RCC 7860 (cell line): Measurements from ENCODE around the gene CBX4.
A peak's percentile ranks its signal among the peaks of the same experiment; 100 is the strongest.

Experiments used
- DNase-seq: peaks from one replicate; pipeline ENCODE4 v3.0.0-alpha.2; 2015; ENCODE audit warnings: low spot score
- FAIRE-seq: peaks from 2 replicates; lab custom pipeline; 2012; peaks lifted over from hg19 to GRCh38; lab: Jason Lieb, UNC

CBX4 gene

DNA sequence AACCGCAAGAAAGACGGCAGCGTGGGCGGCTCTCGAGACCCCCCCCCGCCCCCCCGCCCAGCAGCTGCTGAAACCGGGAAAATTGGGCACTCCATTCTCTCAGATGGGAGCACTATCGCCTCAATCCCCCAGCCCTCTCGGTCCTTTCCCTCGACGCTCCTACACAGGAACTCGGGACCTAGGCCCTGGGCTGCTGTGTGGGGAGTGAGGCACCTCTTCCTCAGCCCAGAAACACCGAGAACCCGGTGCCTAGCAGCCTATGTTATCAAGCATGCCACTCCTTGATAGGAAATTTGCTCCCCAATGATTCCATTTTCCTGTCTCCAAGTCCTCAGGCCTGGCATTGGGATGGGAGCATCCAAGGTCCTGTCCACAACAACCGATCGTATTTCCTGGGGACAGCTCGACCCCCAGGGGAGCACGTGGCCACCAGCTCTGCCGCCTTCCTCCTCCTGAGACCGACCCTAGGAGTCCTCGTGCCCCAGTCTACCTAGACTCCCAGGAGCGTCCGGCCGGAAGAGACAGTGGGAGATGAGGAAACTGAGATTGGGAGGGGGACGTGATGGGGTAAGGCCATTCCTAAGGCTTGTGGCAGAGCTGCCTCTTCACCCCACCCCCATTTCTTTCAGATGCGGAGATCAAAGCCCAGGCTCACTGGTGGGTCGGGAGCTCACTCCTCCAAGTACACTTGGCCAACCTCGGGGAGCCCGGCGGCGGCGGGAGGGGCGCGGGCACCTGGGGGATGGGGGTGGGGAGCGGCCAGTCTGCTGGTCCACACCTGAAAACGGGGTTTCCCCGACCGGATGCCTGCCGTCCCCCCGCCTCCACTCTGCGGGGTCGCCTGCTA lies 24.9 kb downstream of the CBX4 start:
- FAIRE-seq = no peak
- DNase-seq = no peak

DNA sequence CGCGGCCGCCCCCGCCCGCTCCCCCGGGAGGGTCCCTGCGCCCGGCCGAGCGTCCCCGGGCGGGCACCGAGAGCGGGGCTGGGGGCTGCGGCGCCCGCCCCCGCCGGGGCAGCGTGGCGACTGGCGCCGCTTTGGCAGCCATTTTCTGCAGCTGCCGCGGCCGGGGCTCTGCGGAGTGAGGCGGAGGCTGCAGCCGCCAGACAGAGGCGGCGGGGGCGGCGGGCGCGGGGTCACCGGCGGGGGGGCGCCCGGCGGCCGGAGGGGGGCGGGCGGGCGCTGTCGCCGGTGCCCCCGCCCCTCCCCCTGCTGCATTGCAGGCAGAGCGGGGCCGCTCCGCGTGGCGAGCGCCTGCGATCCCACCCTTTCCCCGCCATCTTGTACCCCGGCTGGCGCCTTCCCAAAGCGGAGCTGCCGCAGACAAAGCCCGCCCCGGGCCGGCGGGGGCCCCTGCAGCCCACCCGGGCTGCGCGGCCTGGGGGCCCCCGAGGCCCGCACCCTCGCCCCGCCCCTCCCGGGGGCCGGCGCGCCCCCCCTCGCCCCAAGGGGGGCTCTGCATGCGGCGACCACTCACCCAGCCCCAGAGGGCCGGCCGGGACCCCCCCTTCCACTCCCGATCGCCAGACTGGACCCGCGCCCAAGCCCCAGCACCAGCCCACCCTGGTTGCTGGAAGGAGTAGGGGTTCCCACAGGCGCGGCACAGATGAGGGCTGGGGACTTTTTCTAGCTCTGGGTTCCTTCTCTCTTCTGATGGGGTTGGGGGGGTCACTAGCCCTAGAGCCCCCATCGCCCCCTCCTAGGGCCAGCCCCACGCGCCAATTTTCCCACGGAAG lies 25.7 kb downstream of the CBX4 start:
- no peak for FAIRE-seq
- no peak for DNase-seq

DNA sequence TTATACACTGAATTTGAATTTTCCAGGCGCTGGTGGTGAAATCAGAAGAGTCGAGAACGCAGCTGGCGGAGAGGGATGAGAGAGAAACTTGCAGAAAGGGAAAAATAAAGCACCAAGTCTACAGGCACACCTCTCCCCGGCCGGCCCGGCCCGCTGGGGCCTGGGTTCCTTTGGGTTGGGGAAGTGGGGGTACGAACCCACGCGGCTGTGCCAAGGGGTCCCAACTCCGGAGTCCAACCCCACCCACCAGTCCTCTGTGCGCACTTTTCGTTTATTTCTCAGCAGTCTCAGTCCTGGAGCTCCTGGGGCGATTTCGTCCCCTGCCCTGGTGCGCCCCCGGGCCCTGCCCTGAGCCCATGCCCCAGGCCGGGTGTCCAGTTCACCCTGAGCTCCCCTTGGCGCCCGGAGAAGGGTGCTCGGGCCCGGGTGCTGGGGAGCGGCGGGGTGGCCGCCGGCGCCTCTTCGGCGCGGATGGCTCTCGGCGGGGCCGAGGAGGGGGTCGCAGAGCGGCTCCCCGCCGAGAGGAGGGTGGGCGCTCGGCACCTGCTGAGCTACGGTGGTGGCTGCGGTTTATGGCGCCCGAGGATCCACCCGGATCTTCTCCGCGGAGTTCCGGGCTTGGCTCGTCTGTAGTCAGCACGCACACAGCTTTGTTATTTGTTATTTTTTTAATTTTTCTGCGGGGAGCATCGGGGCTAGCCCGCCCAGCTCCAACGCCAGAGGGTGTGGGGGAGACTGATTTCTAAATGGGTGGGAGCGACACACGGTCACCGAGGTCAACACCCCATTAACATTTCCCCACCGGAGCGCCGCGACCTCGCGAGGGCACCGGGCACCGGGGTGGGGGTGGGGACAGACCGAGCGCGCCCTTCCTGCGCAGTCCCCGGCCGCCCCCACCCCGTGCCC lies 26.6 kb downstream of the CBX4 start:
- DNase-seq = no peak
- FAIRE-seq = no peak

DNA sequence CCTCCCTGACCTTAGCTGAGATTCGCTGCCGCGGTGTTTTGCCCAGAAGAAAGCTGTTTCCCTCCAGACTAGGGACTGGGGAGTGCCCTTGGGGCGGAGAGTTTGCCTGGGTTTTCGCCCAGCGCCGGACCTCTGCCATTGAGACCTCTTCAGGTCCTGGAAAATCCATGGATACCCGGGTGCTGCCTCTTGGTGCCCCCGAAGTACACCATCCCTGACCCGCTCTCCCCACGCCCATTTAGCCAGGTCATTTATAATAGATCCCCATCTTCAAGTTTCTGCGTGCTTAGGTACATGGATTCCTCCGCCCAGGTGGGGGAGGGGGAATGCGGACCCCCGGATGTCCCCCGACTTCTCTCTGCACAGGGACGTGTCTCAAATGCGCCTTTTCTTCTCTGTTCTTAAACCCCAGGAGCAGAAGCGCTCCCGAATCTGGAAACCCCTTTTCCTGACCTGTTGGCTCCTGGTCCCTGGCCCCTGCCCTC lies 27.3 kb downstream of the CBX4 start:
- DNase-seq (no peak), FAIRE-seq (no peak)

DNA sequence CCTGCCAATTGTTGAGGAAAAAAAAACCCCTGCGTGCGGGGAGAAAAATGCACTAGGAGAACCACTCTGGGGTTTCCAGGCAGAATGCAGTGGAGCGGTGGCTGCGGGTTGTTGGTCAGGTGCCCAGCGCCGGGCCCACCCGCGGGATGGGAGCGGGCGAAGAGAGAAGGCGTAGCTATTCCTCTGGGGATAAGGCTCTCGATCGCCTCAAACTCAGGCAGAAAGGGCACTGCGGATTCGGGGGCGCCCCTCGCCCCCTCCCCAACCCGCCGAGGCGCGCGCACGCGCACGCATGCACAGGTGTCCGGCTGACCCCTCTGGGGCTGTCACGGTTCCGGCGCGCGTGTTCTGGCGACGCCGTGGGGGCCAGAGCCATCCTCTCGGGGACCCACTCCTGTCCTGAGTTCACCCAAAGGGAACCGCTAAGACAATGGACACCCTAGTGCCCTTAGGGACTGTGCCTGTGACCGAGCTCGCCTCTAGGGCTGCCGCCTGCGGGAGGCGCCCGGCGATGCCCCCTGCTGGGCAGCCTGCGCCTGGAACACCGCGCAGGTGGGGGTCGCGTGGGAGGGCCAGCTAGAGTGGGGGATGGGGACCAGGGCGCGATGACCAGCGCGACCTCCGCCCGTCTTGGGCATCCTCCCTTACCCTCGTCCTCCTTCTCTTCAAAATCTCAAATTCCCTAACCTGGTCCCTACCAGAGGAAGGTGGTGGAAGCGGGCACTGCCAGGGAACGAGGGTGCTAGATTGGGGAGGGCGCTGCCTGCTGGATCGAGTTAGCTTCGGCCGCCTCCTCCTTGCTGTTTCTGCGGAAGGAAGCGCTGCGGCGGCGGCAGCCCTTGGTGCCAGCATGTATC lies 28.0 kb downstream of the CBX4 start:
- FAIRE-seq (no peak), DNase-seq (peak; percentile 56)

DNA sequence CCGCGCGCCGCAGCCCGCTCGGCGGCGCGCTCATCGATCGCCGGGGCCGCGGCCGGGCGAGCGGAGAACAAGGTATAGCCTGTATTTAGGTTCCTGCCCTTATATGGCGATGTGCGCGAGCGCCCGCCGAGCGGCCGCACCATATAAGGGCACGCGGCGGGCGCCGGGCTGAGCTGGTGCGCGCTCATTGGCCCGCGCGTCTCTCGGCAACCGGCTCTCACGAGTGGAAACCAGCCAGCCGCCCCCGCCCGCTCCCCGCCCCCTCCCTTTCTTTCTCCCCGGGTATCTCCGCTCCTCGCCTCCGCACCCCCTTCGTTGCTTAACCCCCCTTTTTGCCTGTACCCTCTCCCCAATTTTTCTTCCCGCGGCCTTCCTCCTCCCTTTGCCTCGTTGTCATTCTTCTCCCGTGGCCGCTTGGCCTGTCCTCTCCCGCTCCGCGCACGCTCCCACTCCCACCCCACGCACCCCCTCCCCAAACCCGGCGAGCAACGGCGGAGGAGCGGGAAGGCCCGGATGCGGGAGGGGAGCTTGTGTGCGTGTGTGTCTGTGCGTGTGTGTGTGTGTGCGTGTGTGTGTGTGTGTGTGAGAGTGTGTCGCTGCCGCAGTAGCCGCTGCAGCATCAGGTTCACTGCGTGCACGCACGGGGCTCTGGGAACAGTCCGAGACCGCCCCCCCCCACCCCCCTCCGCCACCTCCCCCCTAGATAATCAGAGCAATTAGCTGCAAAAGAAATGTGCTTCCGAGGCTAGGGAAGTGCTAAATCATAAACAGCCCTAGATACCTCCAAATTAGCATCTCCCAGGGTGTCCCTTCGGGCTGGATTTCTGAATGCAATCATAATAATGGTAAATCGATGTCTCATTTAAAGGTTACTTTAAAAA lies 28.9 kb downstream of the CBX4 start:
- DNase-seq = peak; percentile 73
- FAIRE-seq = no peak

DNA sequence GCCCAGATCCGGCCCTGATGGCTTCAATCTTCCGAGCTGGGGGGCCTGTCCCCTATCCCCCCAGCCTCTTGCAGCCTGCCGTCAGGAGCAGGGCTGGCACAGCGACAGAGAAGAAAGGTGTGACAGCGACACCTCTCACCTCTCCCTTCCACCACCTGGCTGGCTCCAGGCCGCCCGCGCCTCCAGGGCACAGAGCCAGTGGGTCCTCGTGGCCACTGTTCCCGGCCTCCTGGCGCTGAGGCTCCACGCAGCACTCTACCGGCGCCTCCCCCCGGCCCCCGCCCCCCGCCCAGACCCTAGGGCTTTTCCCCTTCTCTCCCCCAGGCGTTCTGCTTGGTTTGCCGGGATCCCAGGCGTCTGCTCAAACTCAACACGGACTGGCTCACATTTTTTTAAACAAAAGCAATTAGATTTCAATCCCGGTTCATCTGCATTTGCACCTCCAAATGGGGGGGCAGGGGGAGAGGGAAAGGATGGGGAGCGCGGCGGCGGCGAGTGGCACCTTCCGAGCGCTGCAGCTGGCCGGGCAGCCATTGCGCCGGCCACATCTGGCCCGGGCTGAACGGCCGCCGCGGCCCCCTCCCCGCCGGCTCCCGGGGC lies 29.6 kb downstream of the CBX4 start:
- FAIRE-seq = no peak
- DNase-seq = no peak

DNA sequence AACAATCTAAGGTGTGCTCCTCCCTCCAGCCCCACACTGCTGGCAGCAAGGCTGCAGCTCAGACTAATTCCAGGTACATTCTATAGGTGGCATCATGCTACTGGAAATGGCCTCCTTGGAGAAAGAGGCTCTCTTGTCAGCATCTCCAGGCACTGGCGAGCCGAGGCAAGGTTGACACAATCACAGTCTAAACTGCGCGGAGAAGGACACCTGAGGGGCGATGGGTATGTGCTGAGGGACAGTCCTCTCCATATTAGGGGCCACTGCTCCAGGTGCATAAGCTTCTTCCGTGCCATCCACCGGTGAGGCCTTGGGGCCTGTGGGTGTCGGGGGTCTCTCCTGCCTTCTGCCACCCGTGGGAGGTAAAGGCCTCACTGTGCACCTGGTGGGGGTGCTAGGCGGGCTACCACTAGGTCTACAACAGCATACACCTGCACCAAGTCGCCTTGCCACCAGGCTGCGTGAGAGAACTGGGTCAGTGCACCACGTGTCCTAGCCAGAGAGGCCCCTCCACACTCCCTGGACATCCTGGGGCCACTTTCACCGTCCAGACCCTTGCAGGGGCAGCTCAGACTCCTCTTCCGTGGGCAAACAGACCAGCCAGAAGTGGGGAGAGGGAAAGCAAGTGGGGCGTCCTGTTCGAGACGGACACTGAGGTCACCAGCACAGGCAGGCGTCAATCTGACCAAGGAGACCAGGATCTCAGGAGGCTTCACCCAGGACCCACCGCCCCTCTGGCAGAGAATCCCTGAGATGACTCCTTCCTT lies 30.3 kb downstream of the CBX4 start:
- FAIRE-seq = no peak
- peak; percentile 65 for DNase-seq

DNA sequence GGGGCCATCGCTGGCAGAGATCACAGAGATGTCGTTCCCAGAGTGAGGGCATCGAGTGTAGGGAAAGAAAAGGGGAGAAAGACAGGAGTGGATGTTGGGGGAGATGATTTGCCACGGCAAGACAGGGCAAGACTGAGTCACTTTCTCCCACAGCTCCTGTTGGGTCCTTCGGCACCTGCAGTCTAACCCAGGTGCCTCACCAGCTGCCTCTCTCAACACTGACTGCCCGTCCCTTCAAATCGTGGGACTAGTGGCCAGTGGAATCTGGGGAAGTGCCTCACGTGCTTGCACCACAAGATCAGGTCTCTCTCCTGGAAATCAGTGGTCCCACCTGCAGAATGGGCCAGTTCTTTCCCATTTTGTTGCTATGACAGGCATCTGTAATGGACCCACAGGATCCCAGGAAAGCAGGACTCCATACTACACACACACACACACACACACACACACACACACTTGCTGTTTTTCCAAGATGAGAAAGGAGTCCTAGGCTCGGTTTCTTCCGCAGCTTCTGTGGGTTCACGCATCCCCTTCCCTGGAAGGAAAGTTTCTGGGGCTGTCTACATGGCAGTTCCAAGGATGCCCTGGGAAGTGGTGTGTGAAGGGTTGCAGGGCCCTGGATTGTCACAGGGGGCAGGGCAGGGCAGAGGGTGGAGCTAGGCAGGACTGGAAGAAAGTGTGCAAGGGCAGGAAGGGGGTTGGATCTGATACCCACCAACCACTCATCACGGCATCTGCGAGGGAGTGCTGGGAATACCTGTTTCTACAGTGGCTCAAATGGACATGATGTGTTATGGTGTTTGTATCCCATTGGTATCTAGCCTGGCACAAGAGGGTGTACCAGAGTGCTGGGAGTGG lies 32.1 kb downstream of the CBX4 start:
- FAIRE-seq = no peak
- no peak for DNase-seq

DNA sequence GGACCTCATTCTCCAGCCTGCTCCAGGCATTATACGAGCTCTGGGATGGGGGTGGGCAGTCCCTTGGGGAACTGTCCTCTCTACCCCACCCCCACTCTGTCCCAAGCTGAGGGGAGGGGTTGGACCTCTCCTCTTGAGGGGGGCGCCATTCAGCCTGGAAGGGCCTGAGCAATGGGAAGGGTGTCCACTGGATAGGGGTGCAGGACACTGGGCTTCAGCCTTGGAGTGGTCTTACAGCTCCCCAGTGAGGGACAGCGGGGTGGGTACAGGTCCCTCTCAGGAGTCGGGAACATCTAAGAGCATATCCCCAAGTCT lies 32.8 kb downstream of the CBX4 start:
- no peak for DNase-seq
- FAIRE-seq = no peak

DNA sequence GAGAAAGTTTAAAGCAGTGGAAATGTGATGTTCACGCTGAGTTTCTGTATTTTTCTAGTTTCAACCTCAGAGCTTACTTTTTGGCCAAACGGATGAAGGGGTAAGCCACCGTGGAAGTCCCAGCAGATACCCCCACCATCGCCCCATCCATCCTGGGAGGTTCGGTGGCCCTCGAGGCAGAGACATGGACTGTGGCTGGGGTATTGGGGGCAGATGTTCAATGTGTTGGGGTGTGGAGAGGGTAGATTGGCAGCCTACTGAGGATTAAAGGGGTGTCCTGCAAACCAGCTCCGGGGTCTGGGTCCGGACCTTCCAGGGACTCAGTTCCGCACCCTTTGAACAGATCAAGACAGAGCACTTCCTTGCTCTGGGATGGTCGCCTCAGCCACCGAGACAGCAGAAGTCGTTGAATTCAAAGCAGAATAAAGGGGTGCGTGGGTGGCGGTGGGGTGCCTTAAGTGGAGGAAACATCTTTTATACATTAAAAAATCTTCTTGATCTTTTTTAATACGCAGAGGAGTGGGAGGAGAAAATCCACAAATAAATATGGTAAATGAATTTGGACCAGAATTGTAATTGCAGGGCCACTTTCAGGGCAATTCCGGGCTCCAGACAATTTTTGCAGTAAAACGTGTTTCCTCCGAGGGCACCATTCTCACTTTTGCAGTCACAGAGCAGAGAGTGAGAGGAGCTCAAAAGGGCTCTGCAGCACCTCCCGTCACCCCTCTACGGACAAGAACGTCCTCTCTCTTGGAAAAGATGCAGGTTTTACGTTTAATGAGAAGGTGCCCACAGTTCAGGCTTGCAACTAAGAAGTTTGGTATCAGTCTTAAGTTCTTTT lies 34.2 kb downstream of the CBX4 start:
- FAIRE-seq (no peak), DNase-seq (no peak)

DNA sequence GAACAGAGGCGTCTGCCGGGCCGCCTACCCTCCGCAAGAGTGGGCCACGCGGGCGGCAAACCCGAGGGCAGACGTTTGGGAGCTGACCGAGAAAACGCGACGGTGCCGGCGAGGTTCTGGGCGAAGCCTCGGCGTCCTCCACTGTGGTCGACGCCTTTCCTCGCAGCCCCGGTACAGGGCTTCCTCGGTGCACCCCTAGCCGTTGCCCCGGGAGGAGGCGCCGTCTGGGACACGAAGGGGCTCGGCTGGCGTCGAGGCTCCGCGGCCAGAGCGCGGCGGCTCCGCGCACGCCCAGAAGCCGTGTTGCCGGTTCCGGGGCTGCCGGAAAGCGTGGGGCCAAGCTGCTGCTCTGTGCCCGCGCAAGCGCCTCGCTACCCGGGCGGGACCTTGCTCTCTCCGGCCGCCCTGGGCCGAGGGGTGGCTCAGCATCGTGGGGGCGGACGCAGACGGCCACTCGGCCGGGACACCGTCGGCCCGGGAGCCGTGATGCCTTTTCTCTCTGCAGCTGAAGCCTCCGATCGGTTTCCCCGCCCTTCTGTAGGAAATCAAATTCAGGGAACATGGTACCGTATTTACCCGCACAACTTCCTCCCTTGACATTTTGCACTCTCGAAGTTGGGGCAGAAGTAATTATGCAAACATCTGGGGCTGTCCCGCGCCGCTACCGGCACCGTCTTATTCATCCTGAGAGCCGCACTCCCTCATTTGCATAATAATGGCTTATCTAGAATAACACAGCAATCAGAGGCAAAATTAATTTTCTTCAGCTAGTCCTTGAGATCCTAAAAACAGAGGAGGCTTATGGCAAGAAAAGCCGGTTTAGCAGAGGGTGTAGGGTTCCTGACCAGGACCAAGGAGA lies 35.0 kb downstream of the CBX4 start:
- FAIRE-seq (no peak), DNase-seq (no peak)

DNA sequence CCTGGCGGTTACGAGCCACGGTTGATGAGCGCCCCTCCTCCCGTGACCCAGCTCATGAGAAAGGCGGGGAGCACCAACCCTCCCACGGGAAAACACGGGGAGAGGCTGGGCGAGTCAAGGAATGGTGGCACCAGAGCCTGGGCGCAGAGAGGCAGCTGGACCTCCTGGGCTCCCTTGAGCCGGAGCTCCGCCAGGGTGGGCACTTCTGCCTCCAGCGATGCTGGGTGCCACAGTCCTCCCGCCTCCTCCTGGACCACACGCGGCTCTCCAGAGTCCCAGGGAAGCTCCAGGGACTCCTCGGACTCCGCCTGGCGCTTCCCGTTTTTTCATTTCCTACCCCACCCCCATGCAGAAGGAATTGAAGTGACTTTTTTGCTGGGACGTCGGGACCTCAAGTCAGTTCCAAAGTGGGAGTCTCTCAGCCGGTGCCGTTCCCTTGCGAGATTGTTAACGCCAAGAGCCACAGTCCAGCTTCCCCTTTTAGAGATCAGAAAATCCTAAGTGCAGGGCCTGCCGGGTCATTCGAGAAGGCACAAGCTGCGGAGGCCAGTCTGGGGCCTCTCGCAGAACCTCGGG lies 35.7 kb downstream of the CBX4 start:
- FAIRE-seq (no peak), DNase-seq (no peak)

DNA sequence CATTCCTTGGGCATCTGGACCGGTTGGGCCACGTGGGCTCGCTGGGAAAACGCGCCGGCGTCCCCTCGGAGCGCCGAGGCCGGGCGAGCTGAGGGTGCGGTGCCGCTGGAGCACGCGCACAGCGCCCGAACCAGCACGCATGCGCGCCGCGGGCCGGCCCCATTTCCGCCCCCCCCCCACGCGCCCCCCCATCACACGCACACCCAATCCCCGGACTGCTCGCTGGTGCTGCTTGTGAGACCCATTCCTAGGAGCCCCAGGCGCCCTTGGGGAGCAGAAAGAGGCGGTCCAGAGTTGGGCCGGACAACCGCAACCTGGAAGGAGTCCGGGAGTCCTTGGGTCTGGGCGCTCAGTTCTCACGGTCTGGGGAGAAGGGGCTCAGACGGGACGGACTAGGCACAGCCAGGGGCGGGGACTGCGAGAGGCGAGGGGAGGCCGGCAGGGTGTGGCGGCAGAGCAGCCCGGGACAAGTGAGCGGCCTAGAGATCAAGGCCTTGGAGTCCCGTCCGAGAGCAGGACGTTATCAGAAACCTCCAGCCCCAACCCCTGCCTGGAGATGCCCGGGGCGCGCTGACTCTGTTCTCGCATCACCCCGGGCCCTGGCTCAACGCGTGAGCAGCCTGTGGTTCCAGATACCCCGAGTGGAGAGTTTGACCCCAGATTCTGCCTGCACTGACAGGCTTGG lies 36.4 kb downstream of the CBX4 start:
- FAIRE-seq = no peak
- DNase-seq = no peak
